Umbilical cord (tissue), 2 donors: ENCODE results near the gene KDM2B. TPM values are rescaled to one million over a fixed set of nuclear protein-coding genes. Genes with fewer than 3 reads are reported as not detected.
A peak's percentile ranks its signal among the peaks of the same experiment; 100 is the strongest.

Experiments
- DNase-seq: peaks from one replicate; pipeline ENCODE4 v3.0.0-alpha.2; 2015; ENCODE audit warnings: low spot score
- total RNA-seq: library from RNA; depleted of rRNA; stranded (reverse); fragments of >200 nt; gene quantifications from one replicate; pipeline ENCODE4 v1.2.3, GENCODE V29; 2014; ENCODE audit warnings: low replicate concordance; ENCODE audit not compliant: insufficient read depth

The KDM2B gene
- 8.4 TPM for total RNA-seq

DNA sequence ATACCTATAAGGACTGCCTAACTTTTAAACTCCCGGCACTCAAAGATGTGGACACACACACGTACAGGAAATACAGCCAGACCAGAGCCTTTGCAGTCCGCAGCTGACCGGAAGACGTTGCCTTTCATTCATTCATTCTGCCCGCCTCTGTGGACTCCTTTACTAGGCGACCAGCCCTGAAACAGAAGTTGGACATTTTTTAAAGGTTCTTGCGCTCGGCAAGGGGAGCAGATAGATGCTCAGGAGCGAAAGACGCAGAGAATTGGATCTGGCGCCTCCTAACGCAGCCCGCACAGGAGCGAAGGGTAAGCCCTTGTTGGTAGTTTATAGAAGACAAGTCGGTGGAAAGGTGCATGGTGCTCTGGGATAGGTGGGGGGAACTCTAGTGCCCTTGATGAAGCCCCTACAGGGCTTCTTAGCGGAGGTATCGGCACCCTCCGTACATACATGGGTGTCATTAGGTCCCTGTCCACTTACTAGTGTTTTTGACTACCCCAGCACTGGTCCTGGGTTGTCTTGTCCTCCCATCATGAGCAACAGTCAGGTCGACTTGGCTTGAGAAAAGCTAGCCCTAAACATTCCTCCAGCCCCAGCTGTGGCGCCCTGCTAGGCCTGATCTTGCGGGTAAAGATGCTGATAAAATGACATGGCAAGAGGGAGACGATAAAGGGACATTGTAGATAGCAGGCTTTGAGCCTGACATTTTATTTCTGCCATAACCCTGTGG is at the start of gene KDM2B:
Gene KDM2B, minus strand, starts transcription at position 65 of the 727 bp plus-strand sequence. CDS start 112 bp downstream, outside the sequence.
- peak; percentile 72 for DNase-seq

DNA sequence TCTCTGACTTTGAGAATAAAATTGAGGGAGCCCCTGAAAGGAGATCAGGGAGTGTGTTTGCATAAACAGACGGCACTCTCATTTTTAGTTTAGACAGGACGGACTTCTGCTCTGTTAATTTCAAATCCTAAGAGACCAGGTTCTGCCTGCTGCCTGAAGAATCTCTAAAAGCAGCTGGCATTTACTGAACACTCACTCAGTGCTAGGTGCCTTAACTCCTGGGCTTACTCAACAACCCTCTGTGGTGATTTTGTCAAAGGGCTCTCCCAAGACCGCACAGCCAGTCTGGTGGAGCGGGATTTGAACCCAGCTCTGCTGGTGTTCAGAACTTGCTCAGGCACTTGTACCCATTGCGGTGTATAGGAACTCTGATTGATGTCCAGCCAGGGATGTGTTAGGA is 47.7 kb upstream of the KDM2B start:
- DNase-seq, result no peak

DNA sequence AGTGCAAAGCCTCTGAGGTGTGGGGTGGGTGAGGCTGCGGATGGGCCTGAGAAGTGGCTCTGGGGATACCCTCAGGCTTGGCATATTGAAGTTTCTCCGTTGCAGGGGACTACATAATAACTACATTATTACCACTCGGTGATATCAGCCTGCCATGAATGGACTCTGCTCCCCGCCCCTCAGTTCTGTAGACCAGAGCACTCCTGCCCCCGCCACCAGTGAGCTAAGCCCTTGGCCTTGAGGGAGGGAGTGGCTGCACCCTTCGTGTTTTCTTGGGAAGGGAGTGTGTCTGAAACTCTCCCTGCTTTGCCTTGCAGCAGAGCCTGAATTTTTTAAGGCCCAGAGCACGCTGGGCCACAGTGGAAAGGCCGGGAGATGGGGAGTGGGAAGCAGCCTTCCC is 47.2 kb upstream of the KDM2B start:
- DNase-seq, result peak; percentile 77

DNA sequence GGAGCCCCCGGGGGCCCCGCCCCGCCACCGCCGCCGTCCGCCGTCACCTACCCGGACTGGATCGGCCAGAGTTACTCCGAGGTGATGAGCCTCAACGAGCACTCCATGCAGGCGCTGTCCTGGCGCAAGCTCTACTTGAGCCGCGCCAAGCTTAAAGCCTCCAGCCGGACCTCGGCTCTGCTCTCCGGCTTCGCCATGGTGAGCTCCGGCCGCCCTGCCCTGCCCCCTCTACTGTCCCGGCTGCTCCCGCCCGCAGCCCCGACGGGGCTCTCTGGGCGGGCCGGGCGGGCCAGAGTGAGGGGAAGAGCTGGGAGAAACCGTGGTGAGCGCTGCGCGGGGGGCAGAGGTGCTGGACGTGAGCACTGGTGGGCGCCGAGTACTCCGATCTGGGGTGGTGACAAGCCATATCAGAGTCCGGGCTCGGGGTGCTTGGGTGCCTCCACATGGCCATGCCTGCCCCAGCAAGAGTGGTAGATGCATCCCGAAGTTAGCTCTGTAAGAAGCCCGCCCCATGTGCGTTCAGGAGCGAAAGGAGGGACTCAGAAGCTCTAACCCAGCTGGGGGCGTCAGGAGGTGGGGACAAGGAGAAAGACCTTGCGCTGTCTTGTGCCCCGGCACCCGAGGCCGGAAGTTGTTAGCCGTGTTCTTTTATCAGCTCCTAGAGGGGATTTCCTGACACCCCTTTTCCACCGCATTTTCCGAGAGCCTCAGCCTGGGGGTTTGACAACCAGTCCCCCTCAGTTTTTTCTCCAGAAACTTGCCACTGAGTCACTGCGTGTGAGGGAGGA is 46.2 kb upstream of the KDM2B start:
- DNase-seq, result peak; percentile 78

DNA sequence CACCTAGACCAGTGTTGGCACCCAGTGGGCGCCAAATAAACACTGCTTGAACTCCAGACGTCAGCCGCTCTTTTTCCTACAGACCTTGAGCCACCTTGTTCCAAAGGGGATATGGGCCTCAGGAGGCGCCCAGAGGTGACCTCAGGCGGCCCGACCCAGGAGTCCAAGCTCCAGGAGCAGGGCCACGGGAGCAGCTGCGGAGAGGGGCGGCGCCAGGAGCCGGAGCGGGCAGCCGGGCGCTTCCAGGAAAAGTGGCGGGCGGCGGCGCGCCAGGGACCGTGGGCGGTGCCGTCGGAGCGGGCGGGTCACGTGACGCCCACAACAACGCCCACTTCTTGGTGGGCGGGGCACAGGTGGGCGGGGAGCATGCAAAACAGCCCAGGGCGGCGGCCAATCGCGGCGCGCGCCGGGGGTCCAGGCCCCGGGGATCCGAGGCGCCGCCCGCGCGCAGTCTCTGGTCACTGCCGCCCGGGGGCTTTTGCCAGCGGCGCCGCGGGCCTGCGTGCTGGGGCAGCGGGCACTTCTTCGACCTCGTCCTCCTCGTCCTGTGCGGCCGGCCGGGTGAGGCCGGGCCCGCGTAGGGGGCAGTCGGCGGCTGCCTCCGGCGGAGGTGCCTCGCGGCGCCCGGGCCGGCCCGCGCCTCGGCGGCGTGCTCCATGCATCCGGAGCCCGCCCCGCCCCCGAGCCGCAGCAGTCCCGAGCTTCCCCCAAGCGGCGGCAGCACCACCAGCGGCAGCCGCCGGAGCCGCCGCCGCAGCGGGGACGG is 45.4 kb upstream of the KDM2B start, which contains the start of gene ORAI1:
Gene ORAI1, plus strand, starts transcription at position 444 of the 766 bp plus-strand sequence.
- DNase-seq, result peak; percentile 98

DNA sequence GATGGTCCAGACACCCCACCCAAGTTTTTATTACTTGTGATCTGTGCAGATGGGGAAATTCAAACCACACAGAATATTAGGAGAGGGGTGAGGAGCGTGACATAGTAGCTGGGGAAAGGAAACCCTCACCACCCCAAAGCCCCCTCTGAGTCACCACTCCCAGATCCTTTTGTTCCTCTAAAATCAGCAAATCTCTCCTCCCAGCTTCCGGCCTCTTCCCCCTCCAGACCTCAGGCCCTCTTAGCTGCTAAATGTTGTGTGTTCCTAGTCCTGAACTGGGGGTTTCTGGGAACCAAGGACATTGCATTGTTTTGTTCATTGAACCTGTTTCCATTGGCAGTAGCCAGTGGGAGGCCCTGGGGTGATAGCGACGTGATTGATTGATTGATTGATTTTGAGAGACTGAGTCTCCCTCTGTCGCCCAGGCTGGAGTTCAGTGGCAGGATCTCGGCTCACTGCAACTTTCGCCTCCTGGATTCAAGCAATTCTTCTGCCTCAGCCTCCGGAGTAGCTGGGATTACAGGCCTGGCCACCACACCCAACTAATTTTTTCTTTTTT is 39.6 kb upstream of the KDM2B start:
- DNase-seq, result no peak

DNA sequence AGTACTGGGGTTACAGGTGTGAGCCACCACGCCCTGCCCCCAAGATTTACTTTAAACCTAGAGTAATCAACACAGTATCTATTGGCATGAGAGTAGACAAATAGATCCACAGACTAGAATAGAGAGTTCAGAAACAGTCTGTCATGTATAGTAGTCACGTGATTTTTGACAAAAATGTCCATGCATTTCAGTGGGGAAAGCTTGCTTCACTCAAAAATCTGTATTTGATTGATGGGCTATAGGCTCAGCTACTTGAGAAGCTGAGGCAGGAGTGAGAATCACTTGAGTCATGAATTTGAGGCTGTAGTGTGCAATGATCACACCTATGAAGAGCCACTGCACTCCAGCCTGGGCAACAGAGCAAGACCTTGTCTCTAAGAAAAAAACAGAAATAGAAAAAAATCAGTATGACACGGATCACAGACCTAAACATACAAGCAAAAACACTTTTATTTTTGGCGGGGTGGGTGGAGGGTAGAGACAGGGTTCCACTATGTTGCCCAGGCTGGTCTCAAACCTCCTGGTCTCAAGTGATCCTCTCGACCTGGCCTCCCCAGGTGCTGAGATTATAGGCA is 37.9 kb upstream of the KDM2B start:
- DNase-seq, result no peak

DNA sequence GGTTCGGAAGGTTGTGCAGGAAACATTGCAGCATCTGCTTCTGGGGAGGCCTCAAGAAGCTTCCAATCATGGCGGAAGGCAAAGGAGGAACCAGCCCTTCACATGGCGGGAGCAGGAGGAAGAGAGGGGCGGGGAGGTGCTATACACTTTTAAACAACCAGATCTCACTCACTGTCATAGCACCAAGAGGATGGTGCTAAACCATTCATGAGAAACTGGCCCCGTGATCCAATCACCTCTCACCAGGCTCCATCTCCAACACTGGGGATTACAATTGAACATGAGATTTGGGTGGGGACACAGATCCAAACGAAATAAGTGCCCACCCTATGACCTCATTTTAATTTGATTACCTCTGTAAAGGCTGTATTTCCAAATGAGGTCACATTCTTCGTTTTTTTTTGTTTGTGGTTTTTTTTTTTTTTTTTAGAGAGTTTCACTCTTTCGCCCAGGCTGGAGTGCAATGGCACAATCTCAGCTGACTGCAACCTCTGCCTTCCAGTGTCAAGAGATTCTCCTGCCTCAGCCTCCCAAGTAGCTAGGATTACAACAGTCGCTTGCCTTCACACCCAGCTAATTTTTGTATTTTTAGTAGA is 34.1 kb upstream of the KDM2B start:
- no peak for DNase-seq

DNA sequence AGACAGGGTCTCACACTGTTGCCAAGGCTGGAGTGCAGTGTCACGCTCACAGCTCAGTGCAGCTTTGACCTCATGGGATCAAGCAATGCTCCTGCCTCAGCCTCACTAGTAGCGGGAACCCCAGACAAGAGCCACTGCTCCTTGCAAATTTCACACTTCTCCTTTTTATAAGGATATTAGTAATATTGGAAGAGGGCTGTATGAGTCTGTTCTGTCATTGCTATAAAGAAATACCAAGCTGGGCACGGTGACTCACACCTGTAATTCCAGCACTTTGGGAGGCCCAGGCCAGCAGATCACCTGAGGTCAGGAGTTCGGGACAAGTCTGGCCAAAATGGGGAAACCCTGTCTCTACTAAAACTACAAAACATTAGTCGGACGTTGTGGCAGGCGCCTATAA is 32.6 kb upstream of the KDM2B start:
- no peak for DNase-seq

DNA sequence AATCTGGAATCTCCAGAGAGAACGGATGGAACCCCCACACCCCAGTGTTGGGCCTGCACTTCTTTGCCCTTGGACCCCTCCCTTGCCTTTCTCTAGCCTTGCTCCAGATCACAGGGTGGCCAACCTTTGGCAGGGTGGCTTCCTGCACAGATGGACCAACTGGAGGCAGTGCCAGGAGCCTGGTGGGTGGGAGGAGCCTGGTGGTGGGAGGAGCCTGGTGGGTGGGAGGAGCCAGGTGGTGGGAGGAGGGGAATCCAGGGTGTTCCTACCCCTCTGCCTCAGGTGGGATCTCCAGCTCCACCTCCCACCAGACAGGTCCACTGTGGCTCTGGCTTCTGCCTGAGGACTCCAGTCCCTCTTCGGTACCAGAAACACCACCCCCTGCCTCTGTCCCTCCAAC is 30.5 kb upstream of the KDM2B start:
- no peak for DNase-seq

DNA sequence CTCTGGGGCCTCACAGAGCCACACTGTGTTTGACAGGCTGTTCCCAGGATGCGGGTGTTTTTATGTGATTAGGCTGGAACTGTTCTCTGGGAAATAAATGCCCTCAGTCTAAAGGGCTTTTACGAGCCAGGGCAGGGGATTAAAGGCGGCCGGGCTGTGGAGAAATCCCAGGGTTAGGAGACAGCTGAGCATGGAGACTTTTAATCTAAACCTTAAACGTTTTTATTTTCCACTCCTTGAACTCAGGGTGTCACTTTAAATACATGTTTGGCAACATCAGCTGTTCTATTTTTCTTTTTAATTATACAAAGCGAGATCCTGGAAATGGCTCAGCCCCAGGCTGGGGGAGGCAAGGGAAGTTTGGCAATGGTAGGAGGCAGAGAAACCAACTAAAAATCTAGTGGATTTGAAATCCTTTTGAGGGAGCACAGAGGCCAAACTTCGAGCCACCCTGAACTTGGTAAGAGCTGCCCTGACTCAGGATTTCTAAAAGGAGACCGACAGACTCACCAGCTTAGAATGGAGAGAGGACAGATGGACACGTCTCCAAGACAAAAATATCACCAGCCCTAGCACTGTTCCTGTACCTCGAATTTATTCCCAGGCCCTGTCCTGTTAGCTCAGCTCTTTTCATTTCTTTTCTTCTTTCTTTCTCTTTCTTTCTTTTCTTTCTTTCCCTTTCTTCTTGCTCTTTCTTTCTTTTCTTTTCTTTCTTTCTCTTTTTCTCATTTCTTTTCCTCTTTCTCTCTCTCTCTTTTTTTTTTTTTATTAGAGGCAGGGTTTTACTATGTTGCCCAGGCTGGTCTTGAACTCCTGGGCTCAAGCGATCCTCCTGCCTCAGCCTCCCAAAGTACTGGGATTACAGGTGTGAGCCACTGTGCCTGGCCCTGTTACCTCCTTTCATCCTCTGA is 29.7 kb upstream of the KDM2B start:
- DNase-seq, result peak; percentile 90

DNA sequence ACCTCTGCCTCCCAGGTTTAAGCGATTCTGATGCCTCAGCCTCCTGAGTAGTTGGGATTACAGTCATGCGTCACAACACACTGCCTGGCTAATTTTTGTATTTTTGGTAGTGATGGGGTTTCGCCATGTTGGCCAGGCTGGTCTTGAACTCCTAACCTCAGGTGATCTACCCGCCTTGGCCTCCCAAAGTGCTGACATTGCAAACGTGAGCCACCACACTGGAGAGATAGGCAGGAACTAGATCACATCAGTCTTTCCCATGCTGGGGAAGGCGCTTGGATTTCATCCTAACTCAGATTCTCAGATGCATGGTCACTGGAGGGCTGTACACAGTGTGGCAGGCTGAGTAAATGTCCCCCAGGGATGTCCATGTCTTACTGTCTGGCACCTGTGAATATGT is 27.5 kb upstream of the KDM2B start:
- DNase-seq, result no peak

DNA sequence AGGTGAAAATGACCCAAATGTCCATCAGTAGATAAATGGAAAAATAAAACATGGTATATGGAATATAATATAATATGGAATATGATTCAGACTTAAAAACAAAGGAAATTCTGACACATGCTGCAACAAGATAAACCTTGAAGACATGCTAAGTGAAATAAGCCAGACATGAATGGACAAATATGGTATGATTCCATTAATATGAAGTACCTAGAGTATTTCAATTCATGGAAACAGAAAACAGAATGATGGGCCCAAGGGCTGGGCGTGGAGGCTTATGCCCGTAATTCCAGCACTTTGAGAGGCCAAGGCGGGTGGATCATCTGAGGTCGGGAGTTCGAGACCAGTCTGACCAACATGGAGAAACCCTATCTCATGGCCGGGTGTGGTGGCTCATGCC is 22.8 kb upstream of the KDM2B start:
- no peak for DNase-seq

DNA sequence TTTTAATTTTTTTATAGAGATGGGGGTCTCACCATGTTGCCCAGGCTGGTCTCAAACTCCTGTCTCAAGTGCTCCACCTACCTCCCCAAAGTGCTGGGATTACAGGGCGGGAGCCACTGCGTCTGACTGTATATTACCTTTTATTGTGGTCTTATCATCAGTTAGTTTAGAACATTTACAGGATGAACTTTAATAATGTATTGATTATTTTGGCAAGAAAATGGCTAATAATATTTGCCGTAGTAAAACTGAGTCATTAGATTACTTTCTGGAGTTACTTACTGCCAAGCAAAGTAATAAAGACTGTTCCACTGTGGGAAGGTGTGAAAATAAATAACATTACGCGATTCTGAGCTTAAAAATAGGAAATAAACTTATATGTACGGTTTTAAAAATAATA is 21.9 kb upstream of the KDM2B start:
- DNase-seq, result no peak

DNA sequence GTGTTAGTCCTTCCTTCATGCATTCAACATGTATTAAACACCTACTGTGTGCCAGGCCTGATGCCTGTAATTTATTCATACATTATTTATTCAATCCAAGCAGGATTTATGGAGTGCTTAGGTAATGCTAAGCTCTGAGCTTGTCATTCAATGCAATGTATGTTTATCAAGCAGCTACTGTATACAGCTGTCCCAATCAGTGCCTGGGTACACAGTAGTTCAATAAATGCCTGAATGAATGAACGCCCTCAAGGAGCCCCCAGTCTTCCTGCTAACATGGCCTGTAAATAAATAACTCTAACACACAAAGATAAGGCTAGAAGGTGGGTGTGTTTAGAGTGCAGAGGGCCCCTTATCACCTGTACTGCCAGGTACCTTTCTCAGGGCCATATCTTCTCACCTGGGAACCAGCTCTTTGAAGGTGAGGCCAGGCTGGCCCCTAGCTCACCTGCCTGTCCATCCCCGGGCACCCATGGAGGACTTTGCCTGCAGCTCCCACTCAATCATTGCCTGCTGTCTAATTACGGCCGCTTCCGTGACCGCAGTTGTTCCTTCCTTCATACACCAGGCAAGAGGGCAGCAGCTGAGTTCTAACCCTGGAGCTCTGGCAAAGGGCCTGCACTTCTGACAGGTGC is 20.0 kb upstream of the KDM2B start:
- no peak for DNase-seq

DNA sequence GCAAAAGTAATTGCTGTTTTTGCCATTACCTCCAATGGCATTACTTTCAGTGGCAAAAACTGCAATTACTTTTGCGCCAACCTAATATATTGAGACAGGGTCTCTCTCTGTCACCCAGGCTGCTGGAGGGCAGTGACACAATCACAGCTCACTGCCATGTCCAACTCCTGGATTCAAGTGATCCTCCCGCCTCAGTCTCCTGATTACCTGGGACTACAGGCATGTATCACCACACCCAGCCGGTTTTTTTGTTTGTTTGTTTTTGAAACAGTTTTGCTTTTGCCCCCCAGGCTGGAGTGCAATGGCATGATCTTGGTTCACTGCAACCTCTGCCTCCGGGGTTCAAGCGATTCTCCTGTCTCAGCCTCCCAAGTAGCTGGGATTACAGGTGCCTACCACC is 15.7 kb upstream of the KDM2B start:
- DNase-seq, result no peak

DNA sequence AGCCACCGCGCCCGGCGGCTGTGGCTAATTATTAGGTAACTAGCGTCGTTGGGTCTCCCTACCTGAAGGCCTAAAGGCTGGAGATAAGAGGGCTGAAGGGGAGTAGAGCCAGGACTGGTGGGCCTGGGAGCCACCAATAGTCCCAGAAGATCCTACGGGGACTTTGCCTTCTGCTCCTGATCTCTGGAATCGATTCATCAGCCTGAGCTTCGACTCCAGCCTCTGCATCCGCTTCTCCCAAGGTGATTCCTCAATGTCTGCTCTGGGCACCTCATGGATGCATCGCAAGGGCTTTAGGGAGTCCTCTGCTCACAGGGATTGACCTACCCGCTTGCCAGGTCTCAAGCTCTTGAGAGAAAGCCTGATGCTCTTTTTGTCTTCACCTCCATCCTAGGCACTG is 14.7 kb upstream of the KDM2B start:
- DNase-seq, result no peak

DNA sequence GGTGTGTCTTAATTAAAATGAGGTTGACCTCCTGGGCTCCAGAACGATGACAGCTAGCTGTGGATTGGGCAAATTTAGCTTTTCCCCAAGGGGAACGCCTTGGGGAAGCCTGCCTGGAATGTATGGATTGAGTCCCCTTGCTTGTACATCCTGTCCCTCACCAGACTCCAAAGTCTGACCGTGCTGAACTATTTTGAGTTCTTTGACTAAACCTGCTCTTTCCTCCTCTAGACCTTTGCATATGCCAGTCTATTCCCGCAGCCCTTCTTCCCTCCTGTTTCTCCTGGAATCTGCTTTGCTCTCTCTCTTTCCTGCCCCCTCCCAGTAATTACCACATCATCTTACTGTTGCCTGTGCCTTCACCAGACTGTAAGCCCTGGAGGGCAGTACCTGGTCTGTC is 11.5 kb upstream of the KDM2B start:
- DNase-seq, result no peak

DNA sequence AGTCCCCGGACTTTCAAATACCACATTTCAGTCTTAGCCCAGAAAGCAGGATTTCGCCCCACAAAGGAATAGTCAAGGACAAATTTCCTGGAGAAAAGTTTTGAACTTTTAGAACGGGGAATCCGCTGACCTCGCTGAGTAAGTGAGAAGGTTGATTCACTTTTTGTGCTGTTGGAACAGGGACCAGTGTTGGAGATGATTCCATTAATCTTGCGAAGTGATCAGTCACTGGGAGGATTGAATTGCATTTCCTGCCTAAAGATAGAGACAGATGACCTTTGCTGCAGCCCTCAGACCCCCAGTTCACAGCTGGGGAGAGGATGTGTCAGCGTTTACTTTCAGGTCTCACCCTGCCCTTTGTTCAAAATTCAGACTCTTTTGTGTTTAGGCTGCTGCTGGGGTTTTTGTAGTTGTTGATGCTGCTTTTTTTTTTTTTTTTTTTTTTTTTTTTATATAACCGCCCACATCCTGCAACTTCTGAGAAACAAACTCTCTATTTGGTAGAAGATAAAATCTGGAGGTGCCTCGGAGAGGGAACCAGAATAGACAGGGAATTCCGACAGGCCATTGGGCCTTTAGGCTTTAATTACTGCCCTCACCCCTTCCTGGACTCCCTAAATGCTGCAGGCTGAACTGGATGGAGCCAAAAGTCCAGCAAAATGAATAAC is 9.8 kb upstream of the KDM2B start:
- no peak for DNase-seq
